Heart left ventricle (tissue), 16 donors: ENCODE measurements around the gene ATP6V0A1. TPM values are rescaled to one million over a fixed set of nuclear protein-coding genes. Genes with fewer than 3 reads are reported as not detected.

Experiments used
- ATAC-seq, 4 donors: fragments of 200-7000 bp; cut with Tn5 transposase; one replicate each; pipeline ENCODE4 v1.9.1; 2020 to 2022; ENCODE audit warnings: moderate library complexity in 4 of 4, mild to moderate bottlenecking in 3 of 4, moderate number of reproducible peaks in 1 of 4
- DNase-seq, 5 donors: peaks; one replicate each; pipeline ENCODE4 v3.0.0-alpha.2; 2020
- H3K27ac ChIP-seq, 12 donors: fragments of 200-600 bp; sonication (generic) in 4 of 12; one replicate each; pipeline versions ENCODE4 v1.5.0 to v1.8.0; 2016 to 2022; ENCODE audit warnings: mild to moderate bottlenecking in 2 of 12
- H3K27me3 ChIP-seq, 9 donors: fragments of 200-600 bp; sonication (generic) in 2 of 9; one replicate each; pipeline versions ENCODE4 v1.5.1 to v1.8.0; 2016 to 2022; ENCODE audit warnings: mild to moderate bottlenecking in 3 of 9
- H3K36me3 ChIP-seq, 9 donors: fragments of 200-600 bp; sonication (generic) in 2 of 9; one replicate each; pipeline versions ENCODE4 v1.5.0 to v1.8.0; 2018 to 2022; ENCODE audit warnings: mild to moderate bottlenecking in 2 of 9
- H3K4me1 ChIP-seq, 12 donors: fragments of 200-600 bp; sonication (generic) in 4 of 12; one replicate each; pipeline versions ENCODE4 v1.5.0 to v1.8.0; 2016 to 2022; ENCODE audit warnings: mild to moderate bottlenecking in 3 of 12
- H3K4me3 ChIP-seq, 12 donors: fragments of 200-600 bp; sonication (generic) in 4 of 12; one replicate each; pipeline versions ENCODE4 v1.5.0 to v1.8.0; 2017 to 2022; ENCODE audit warnings: mild to moderate bottlenecking in 9 of 12, moderate library complexity in 4 of 12
- H3K9me3 ChIP-seq, 12 donors: fragments of 200-600 bp; sonication (generic) in 4 of 12; one replicate each; pipeline versions ENCODE4 v1.5.0 to v1.8.0; 2016 to 2022; ENCODE audit warnings: mild to moderate bottlenecking in 1 of 12
- POLR2A ChIP-seq, 2 donors: fragments of 450-650 bp; IDR thresholded peaks; one replicate each; pipeline ENCODE4 v1.6.1; 2017; ENCODE audit warnings: antibody characterized with exemption in 2 of 2, mild to moderate bottlenecking in 2 of 2, moderate library complexity in 2 of 2
- WGBS, 4 donors: extraction: QIAGEN DNeasy Blood & Tissue Kit in 2 of 4; methylation state at CpG; one replicate each; pipeline versions ENCODE4 v1.1.5 to v1.1.7; 2013 to 2018; 5-methylcytosine and 5-hydroxymethylcytosine counted together
- intact Hi-C, 10 donors: fragments of 100-400 bp; cut with DNase I; formaldehyde crosslinking; loops; one replicate each; pipeline versions ENCODE4 v1.11.1 to v1.14.2; 2022
- polyA plus RNA-seq, 2 donors: library from polyadenylated mRNA; stranded (reverse); fragments of 200-250 nt; gene quantifications; one replicate each; pipeline ENCODE4 v1.2.3, GENCODE V29; 2013
- total RNA-seq, 9 donors: library from RNA; depleted of rRNA in 2 of 9; stranded (reverse); fragments of >200 nt in 2 of 9; fragmentation: NEBNext Ultra II Directional in 3 of 9; extraction: Animal tissue kit (Norgen Biotek cat#: 25700) in 3 of 9; gene quantifications; one replicate each; pipeline versions ENCODE4 v1.1.0 to v1.2.4, GENCODE V29; 2016 to 2023
- TF ChIP-seq, protein P1 (sequence below), 12 donors: fragments of 200-600 bp; sonication (generic) in 4 of 12; IDR thresholded peaks; one replicate each; pipeline versions ENCODE4 v1.5.0 to v1.8.0; 2018 to 2022; ENCODE audit warnings: antibody characterized with exemption in 12 of 12, mild to moderate bottlenecking in 5 of 12
- donor health status: ischemic (EF 13 %, LVEDD 7.1; RV severe dilation, severe dysfunction).
- donor health status: healthy with polysubstance abuse.
- donor health status: DM: no; HTN: yes; CAD: no.
- donor health status: DM: no; HTN: no; CAD: no.
- donor health status: ischemic (EF 25% LVEDD 6.9; RV normal size, moderate dysfunction).
- donor health status: ischemic (EF 25% LVEDD 5.7; RV mildly dilated, moderate dysfunction).
- donor health status: healthy.
- donor health status: DM: yes; HTN: yes; CAD: no.
- donor health status: ischemic (EF 35%, LVEDD 5.7; RV mildly dilated, moderate dysfunction).
- donor health status: nonischemic (EF 11% LVEDD 7.7; RV severe dilation, severe dysfunction).
- donor health status: DM: yes; HTN: yes; CAD: no.
- donor health status: PGD.
- donor health status: ischemic (EF 29% LVEDD 5.4; RV normal size, mild dysfunction).
- donor health status: nonischemic (EF 23%, LVEDD 6.1; RV moderate dilation, normal function).

Gene ATP6V0A1
- total and polyA plus RNA-seq, 11 donors = 24.3 to 65.9 (median 35.9) TPM

DNA sequence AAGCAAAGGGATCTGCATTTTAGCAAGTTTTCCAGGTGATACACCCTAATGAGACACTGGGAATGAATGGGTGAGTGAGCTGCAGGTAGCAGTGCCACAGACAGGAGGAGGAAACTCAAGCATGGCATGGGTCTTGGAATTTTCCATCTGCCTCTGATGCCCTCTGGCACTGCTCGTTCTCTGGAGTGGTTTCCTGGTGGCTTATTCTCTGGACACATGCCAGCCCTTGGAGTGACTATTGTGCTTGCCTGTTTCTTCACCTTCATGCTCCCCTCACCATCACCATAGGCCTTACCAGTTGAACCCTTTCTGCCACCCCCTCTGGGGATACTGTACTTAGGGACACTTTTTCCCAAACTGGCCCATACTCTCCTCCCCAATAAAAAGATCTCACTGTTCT is 104.9 kb downstream of the ATP6V0A1 start:
- Histone ChIP-seq H3K27me3 (no peaks in the 10 kb centered on the region), H3K9me3 (no peaks in the 10 kb centered on the region), H3K36me3 (peaks cover 0 to 29% (median 22%) of the 10 kb centered on the region in 9 donors), H3K4me3 (peak overlapping the region in 6 of 12 donors; percentile 73 to 95 (median 90)), H3K4me1 (peaks cover 10 to 54% (median 43%) of the 10 kb centered on the region in 12 donors), H3K27ac (no peak overlapping the region)
- ATAC-seq (no peak), DNase-seq (no peak)
- 20 to 35% (median 25%) methylated on average over 1 of the region's 1 CpG for WGBS, 4 donors
- TF ChIP-seq, protein P1, sequence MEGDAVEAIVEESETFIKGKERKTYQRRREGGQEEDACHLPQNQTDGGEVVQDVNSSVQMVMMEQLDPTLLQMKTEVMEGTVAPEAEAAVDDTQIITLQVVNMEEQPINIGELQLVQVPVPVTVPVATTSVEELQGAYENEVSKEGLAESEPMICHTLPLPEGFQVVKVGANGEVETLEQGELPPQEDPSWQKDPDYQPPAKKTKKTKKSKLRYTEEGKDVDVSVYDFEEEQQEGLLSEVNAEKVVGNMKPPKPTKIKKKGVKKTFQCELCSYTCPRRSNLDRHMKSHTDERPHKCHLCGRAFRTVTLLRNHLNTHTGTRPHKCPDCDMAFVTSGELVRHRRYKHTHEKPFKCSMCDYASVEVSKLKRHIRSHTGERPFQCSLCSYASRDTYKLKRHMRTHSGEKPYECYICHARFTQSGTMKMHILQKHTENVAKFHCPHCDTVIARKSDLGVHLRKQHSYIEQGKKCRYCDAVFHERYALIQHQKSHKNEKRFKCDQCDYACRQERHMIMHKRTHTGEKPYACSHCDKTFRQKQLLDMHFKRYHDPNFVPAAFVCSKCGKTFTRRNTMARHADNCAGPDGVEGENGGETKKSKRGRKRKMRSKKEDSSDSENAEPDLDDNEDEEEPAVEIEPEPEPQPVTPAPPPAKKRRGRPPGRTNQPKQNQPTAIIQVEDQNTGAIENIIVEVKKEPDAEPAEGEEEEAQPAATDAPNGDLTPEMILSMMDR (IDR thresholded peaks at IDR 0.05) = no peak
- TF ChIP-seq POLR2A (IDR thresholded peaks at IDR 0.05) = no peak
- intact Hi-C loops = no loop called here

DNA sequence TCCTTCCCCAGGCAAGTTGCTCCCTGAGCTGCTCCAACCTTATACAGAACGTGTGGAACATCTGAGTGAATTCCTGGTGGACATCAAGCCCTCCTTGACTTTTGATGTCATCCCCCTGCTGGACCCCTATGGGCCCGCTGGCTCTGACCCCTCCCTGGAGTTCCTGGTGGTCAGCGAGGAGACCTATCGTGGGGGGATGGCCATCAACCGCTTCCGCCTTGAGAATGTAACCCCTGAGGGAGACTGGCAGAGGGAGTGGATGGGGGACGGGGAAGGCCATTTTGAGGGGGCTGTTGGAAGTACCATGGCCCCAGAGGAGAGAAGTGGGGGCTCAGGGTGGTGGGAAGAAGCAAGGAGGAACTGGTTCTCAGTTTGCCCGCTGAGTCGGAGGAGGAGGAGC is 105.3 kb downstream of the ATP6V0A1 start:
- intact Hi-C loops = no loop called here
- Histone ChIP-seq H3K4me3 (peak overlapping the region in 1 of 12 donors; percentile 95), H3K9me3 (no peaks in the 10 kb centered on the region), H3K27me3 (no peaks in the 10 kb centered on the region), H3K36me3 (peaks cover 0 to 33% (median 26%) of the 10 kb centered on the region in 9 donors), H3K27ac (no peak overlapping the region), H3K4me1 (peaks cover 10 to 58% (median 44%) of the 10 kb centered on the region in 12 donors)
- DNase-seq (no peak), ATAC-seq (no peak)
- 75 to 86% (median 85%) methylated on average over 6 to 9 of the region's 9 CpGs for WGBS, 4 donors
- TF ChIP-seq, protein P1 (IDR thresholded peaks at IDR 0.05) = no peak
- no peak for TF ChIP-seq POLR2A (IDR thresholded peaks at IDR 0.05)

DNA sequence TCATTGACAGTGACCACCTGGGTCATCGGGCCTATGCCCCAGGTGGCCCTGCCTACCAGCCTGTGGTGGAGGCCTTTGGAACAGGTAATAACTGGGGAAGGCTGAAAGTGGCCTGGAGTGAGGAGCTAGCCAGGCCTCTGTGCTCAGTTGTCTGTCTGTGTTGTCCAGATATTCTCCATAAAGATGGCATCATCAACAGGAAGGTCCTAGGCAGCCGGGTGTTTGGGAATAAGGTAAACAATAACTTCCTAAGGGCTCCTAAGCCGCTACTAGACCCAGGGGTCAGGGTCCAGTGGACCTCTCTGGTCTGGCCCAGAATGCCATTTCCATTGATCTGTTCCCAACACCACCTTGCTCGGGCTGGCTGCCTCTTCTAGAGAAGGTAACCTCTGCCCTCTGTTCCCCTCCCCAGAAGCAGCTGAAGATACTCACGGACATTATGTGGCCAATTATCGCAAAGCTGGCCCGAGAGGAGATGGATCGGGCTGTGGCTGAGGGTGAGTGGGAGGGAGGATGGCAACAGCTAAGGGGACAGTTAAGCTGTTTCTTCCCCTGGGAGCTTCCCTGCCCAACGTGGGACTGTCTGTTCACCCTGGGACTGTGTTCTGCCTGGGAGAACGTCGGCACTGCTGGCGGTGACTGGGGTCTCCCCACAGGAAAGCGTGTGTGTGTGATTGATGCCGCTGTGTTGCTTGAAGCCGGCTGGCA is 106.3 kb downstream of the ATP6V0A1 start:
- Histone ChIP-seq H3K9me3 (no peaks in the 10 kb centered on the region), H3K36me3 (peaks cover 0 to 44% (median 36%) of the 10 kb centered on the region in 9 donors), H3K4me3 (no peak overlapping the region), H3K4me1 (peaks cover 10 to 59% (median 44%) of the 10 kb centered on the region in 12 donors), H3K27me3 (no peaks in the 10 kb centered on the region), H3K27ac (no peak overlapping the region)
- DNase-seq (peak in 1 of 5 donors; percentile 40), ATAC-seq (no peak)
- 89 to 94% (median 92%) methylated on average over 12 to 15 of the region's 15 CpGs for WGBS, 4 donors
- TF ChIP-seq, protein P1 (IDR thresholded peaks at IDR 0.05) = no peak
- TF ChIP-seq POLR2A (IDR thresholded peaks at IDR 0.05) = no peak
- intact Hi-C loops = no loop called here

DNA sequence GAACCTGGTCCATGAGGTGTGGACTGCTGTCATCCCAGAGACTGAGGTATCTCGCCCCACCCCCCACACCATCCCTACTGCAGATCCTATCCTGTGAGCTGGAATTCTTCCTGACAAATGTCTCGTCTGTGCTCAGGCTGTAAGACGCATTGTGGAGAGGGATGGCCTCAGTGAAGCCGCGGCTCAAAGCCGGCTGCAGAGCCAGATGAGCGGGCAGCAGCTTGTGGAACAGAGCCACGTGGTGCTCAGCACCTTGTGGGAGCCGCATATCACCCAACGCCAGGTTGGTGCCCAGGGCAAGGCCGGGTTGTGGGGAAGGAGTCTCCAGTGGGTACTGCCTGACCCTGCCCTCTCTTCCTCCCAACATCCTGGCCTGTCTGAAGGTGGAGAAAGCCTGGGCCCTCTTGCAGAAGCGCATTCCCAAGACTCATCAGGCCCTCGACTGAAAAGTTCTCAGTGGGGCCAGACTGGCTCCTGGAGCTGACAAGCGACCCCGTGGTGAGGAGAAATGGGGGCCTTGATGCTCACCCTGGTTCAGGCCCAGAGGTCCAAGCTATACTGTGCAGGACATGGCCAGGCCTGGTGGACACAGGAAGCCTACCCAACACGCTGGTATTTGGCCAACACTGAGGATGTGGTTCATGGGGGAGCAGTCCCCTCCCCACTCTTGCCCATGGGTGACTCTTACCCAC is 107.0 kb downstream of the ATP6V0A1 start:
- Histone ChIP-seq H3K36me3 (peaks cover 0 to 51% (median 43%) of the 10 kb centered on the region in 9 donors), H3K27ac (peak overlapping the region in 10 of 12 donors; percentile 94 to 99 (median 96)), H3K9me3 (no peaks in the 10 kb centered on the region), H3K4me1 (peaks cover 10 to 59% (median 44%) of the 10 kb centered on the region in 12 donors), H3K4me3 (peak overlapping the region in 3 of 12 donors; percentile 78 to 80 (median 79)), H3K27me3 (no peaks in the 10 kb centered on the region)
- TF ChIP-seq POLR2A (IDR thresholded peaks at IDR 0.05) = no peak
- TF ChIP-seq, protein P1 (IDR thresholded peaks at IDR 0.05) = no peak
- WGBS, 4 donors = 92 to 95% (median 94%) methylated on average over 14 to 16 of the region's 16 CpGs
- DNase-seq (peak in 1 of 5 donors; percentile 49), ATAC-seq (no peak)
- intact Hi-C loops = no loop called here
